SH-SY5Y (cell line): Measurements from ENCODE around the gene AGO1.

Experiments
- GATA2 ChIP-seq: IDR thresholded peaks from 2 replicates; pipeline ENCODE4 v1.6.1; 2011; ENCODE audit warnings: mild to moderate bottlenecking, low read depth, low read length
- GATA3 ChIP-seq: IDR thresholded peaks from 2 replicates; pipeline ENCODE4 v1.6.1; 2011; ENCODE audit warnings: low read depth, mild to moderate bottlenecking, low read length, moderate library complexity

Gene AGO1

GRCh38 chr1:35886577-35887431 is 3.8 kb downstream of the AGO1 start:
- TF ChIP-seq GATA2 = no peak
- no peak for TF ChIP-seq GATA3

GRCh38 chr1:35887508-35887907 is 4.5 kb downstream of the AGO1 start:
- TF ChIP-seq GATA3 = no peak

- TF ChIP-seq GATA2 = no peak
- no peak for TF ChIP-seq GATA3
Measured at GRCh38 chr1:35888255-35888654, 5.2 kb downstream of the AGO1 start.

- TF ChIP-seq GATA2 (no peak), GATA3 (no peak)
Measured at GRCh38 chr1:35893051-35893879, 10.3 kb downstream of the AGO1 start.

- TF ChIP-seq GATA2 (no peak), GATA3 (no peak)
Measured at GRCh38 chr1:35894183-35894582, 11.2 kb downstream of the AGO1 start.

GRCh38 chr1:35894656-35895055 is 11.6 kb downstream of the AGO1 start:
- TF ChIP-seq GATA3 (no peak), GATA2 (no peak)

- TF ChIP-seq GATA3 (no peak), GATA2 (no peak)
Measured at GRCh38 chr1:35899941-35900340, 16.9 kb downstream of the AGO1 start.

GRCh38 chr1:35901235-35901634 is 18.2 kb downstream of the AGO1 start:
- TF ChIP-seq GATA2 (no peak), GATA3 (no peak)

- no peak for TF ChIP-seq GATA3
- TF ChIP-seq GATA2 = no peak
Measured at GRCh38 chr1:35902671-35903070, 19.7 kb downstream of the AGO1 start.

GRCh38 chr1:35914717-35915116 is 31.7 kb downstream of the AGO1 start:
- TF ChIP-seq GATA3 (no peak), GATA2 (no peak)

- TF ChIP-seq GATA2 = no peak
- no peak for TF ChIP-seq GATA3
Measured at GRCh38 chr1:35915693-35916092, 32.7 kb downstream of the AGO1 start.

- TF ChIP-seq GATA3 = no peak
- no peak for TF ChIP-seq GATA2
Measured at GRCh38 chr1:35923791-35924221, 40.8 kb downstream of the AGO1 start.

- TF ChIP-seq GATA3 = no peak
- TF ChIP-seq GATA2 = no peak
Measured at GRCh38 chr1:35924838-35925237, 41.8 kb downstream of the AGO1 start.

GRCh38 chr1:35925741-35926140 is 42.7 kb downstream of the AGO1 start:
- TF ChIP-seq GATA2 (no peak), GATA3 (no peak)

GRCh38 chr1:35927472-35927871 is 44.5 kb downstream of the AGO1 start:
- no peak for TF ChIP-seq GATA2
- TF ChIP-seq GATA3 = no peak
